ENCODE results near the gene CEP112. TPM values are rescaled to one million over a fixed set of nuclear protein-coding genes. Genes with fewer than 3 reads are reported as not detected.

The CEP112 gene
- total RNA-seq, 1 donor from 2014 or later = 3.8 TPM

- no peak overlapping the region for H3K4me3 Mint-ChIP-seq
- no peak for DNase-seq
- no peak for TF ChIP-seq CTCF (IDR thresholded peaks at IDR 0.05)
- H3K4me1 Mint-ChIP-seq = no peaks in the 10 kb centered on the region
- CTCF ChIA-PET = no interaction called here
- intact Hi-C loops (cut with micrococcal nuclease) = no loop called here
- no peak overlapping the region for H3K27ac Mint-ChIP-seq
- no peak for ATAC-seq (ENCODE audit: low read depth)
- POLR2A ChIA-PET = no interaction called here
- H3K9me3 Mint-ChIP-seq = no peaks in the 10 kb centered on the region
- no peaks in the 10 kb centered on the region for H3K27me3 Mint-ChIP-seq
- H3K36me3 Mint-ChIP-seq (ENCODE audit: low read depth) = no peaks in the 10 kb centered on the region
These were observed 135.8 kb downstream of the CEP112 start for GRCh38 chr17:66056148-66056547.

DNA sequence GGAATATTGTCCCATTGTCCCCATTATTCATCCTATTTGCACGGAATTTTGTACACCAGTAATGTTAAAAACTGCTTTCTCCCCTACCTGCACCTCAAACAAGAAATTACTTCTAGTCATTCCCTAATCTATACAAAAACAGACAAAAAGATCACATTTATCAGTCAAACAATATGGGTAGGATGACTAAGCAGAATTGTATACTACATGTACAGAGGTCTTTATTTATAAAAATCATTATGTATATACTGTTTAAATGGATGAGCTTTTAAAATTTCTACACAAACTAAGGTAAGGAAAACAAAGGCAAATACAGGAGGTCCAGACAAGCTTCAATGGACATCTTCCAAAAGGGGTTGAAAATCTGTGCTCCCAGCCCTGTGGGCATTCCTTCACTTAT lies 137.7 kb downstream of the CEP112 start:
- ATAC-seq (ENCODE audit: low read depth) = no peak
- DNase-seq = no peak
- H3K4me1 Mint-ChIP-seq = no peaks in the 10 kb centered on the region
- ChIA-PET CTCF (no interaction called here), POLR2A (no interaction called here)
- H3K36me3 Mint-ChIP-seq (ENCODE audit: low read depth) = no peaks in the 10 kb centered on the region
- no peak overlapping the region for H3K4me3 Mint-ChIP-seq
- H3K27ac Mint-ChIP-seq = no peak overlapping the region
- H3K9me3 Mint-ChIP-seq = peaks cover 3% of the 10 kb centered on the region
- no peak for TF ChIP-seq CTCF (IDR thresholded peaks at IDR 0.05)
- no peaks in the 10 kb centered on the region for H3K27me3 Mint-ChIP-seq
- intact Hi-C loops (cut with micrococcal nuclease) = no loop called here

DNA sequence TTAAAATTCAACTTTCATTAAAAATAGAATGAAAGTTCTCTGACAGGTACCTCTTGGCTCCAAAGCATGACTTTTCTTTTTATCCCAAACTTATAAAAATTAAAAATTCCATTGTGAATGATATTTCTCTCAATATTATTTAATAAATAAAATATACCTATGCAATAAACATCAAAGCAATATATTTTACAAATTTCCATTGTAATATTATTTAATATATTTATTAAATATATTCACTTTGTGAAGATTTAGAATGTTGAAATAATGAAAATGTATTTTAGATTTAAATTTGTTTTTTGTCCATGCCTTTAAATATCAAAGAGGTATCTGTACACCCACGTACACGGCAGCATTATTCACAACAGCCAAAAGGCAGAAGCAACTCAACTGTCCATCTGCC lies 147.8 kb downstream of the CEP112 start:
- intact Hi-C loops (cut with micrococcal nuclease) = no loop called here
- no peak overlapping the region for H3K4me3 Mint-ChIP-seq

GRCh38 chr17:66043419-66043818 lies 148.5 kb downstream of the CEP112 start:
- H3K4me1 Mint-ChIP-seq = no peaks in the 10 kb centered on the region
- TF ChIP-seq CTCF (IDR thresholded peaks at IDR 0.05) = no peak
- no peak for ATAC-seq (ENCODE audit: low read depth)
- H3K27me3 Mint-ChIP-seq = no peaks in the 10 kb centered on the region
- no peaks in the 10 kb centered on the region for H3K9me3 Mint-ChIP-seq
- POLR2A ChIA-PET = no interaction called here
- no peak overlapping the region for H3K4me3 Mint-ChIP-seq
- no peaks in the 10 kb centered on the region for H3K36me3 Mint-ChIP-seq (ENCODE audit: low read depth)
- CTCF ChIA-PET = no interaction called here
- intact Hi-C loops (cut with micrococcal nuclease) = no loop called here
- H3K27ac Mint-ChIP-seq = no peak overlapping the region
- no peak for DNase-seq

More for the DNA sequence above, 147.8 kb downstream of the CEP112 start:
- Mint-ChIP-seq H3K27me3 (no peaks in the 10 kb centered on the region), H3K36me3 (ENCODE audit: low read depth) (no peaks in the 10 kb centered on the region), H3K9me3 (no peaks in the 10 kb centered on the region), H3K27ac (no peak overlapping the region), H3K4me1 (no peaks in the 10 kb centered on the region)
- no peak for ATAC-seq (ENCODE audit: low read depth)
- TF ChIP-seq CTCF (IDR thresholded peaks at IDR 0.05) = no peak
- ChIA-PET CTCF (no interaction called here), POLR2A (no interaction called here)
- DNase-seq = no peak

DNA sequence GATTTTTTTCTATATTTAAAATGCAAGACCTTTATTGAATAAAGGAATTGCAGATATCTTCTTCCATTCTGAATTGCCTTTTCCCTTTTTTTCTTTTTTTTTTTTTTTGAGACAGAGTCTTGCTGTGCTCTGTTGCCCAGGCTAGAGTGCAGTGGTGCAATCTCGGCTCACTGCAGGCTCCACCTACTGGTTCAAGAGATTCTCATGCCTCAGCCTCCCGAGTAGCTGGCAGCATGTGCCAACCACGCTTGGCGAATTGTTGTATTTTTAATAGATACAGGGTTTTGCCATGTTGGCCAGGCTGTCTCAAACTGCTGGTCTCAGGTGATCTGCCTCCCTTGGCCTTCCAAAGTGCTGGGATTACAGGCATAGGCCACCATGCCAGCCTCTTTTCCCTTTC lies 151.5 kb downstream of the CEP112 start:
- ChIA-PET POLR2A (no interaction called here), CTCF (no interaction called here)
- H3K27me3 Mint-ChIP-seq = no peaks in the 10 kb centered on the region
- ATAC-seq (ENCODE audit: low read depth) = no peak
- H3K4me3 Mint-ChIP-seq = no peak overlapping the region
- no peaks in the 10 kb centered on the region for H3K4me1 Mint-ChIP-seq
- intact Hi-C loops (cut with micrococcal nuclease) = no loop called here
- H3K9me3 Mint-ChIP-seq = no peaks in the 10 kb centered on the region
- DNase-seq = no peak
- TF ChIP-seq CTCF (IDR thresholded peaks at IDR 0.05) = no peak
- no peaks in the 10 kb centered on the region for H3K36me3 Mint-ChIP-seq (ENCODE audit: low read depth)
- no peak overlapping the region for H3K27ac Mint-ChIP-seq

Measured in activated B cell treated with CpG ODN at 0.5 μM for 24 hours (primary cell).